Measurements from ENCODE around the gene LDHB. TPM values are rescaled to one million over a fixed set of nuclear protein-coding genes. Genes with fewer than 3 reads are reported as not detected.

Gene LDHB
- 654 and 913 TPM in 2 replicates for total RNA-seq

DNA sequence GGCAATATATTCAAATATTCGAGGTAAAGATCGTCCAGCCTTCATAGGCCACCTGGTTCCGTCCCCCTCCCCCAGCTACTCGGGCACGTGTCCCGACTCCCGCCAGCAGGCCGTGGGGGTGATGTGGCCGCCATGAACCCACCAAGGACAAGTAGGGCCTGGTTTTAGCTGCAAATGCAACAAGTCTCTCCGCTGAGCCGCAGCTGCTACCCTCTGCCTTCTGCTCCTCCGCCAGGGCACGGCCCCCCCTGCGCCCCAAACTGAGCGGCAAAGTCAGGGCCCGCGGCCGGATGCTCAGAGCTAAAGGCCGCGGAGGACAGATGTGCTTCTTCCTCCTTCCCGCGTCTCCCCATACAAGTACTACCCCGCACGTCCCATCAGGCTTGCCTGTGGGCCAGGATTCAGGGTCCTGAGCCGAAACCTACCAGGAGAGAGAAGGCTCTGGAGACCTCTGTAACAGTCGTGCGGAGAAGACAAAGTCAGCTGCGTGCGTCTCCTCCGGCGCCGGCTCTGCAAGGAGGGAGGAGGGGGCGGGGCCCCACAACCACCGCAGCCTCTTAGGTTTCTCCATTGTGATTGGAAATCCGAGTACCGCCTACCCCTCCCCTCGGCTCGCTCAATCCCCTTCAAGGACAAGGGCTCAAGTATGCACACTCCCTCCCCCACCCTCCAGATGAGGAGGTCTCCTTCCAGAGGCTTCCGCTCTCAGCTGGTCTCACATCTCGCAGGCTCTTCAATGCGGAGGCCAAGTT is at the start of gene LDHB:
Gene LDHB, minus strand, starts transcription at position 517 of the 752 bp plus-strand sequence. CDS start 3,171 bp downstream, outside the sequence.

DNA sequence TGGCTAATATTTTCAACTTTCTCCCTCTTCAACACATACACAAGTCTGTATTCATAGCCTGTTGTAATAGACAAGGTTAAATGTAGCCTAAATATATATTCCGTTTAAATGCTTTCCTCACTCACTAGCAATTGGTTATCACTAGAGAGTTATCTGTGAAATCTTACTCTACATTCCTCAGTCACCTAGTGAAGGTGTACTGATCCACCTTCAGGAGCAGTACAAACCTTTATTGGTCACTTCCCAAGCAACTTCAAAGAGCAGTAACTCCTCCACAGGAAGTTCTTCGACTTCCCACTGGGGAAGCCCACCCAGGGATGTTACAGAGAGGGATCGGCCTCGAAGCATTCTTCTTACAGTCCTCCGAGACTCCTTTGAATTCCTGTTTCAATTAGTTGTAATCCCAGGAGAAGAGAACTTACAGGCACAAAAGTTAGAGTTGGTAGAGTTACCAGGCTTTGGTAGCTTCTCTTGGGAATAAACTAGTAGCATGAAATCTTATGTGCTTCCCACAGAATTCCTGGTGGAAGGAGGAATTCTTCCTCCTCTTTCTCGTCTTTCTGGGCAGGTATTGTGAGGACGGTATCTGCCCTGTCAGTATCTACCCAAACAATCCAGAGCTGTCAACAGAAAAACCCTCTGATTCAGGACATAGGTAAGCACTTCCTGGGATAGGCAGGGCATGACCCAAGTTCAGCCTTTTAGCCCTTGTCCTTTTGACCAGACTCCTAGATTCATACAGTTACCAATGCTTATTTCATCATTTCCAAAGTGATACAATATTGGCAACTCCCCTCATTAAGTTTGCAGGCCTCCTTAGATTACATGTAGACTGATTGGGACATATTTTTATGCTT is 53.2 kb downstream of the LDHB start, which contains the start of gene GYS2:
Gene GYS2, minus strand, starts transcription at position 603 of the 857 bp plus-strand sequence. Its CDS starts 255 bp downstream, at position 348.

Other genes starting within 250 kb of the LDHB start
- 16.6 and 17.3 TPM in 2 replicates for gene PYROXD1, start 220.2 kb downstream of the LDHB start, total RNA-seq
- gene RECQL, start 156.2 kb downstream of the LDHB start, total RNA-seq = 26.6 and 68.7 TPM in 2 replicates
- gene GOLT1B, start 156.1 kb downstream of the LDHB start, total RNA-seq = 39.9 and 51.6 TPM in 2 replicates
- 4.6 and 9.4 TPM in 2 replicates for gene SPX, start 131.5 kb downstream of the LDHB start, total RNA-seq
- not detected in 2 replicates for gene GYS2, start 53.0 kb downstream of the LDHB start, total RNA-seq
- 0.48 TPM in 1 of 2 replicates, not detected in the other for gene KCNJ8, start 116.9 kb upstream of the LDHB start, total RNA-seq

All from tracheal epithelial cell (primary cell).